ENCODE measurements around the gene C19orf85.
"Not testable (repeated sequence)": the region's sequence is repeated elsewhere in the genome, so short reads cannot be mapped to it uniquely, and the experiment has no call there.

C19orf85 gene

DNA sequence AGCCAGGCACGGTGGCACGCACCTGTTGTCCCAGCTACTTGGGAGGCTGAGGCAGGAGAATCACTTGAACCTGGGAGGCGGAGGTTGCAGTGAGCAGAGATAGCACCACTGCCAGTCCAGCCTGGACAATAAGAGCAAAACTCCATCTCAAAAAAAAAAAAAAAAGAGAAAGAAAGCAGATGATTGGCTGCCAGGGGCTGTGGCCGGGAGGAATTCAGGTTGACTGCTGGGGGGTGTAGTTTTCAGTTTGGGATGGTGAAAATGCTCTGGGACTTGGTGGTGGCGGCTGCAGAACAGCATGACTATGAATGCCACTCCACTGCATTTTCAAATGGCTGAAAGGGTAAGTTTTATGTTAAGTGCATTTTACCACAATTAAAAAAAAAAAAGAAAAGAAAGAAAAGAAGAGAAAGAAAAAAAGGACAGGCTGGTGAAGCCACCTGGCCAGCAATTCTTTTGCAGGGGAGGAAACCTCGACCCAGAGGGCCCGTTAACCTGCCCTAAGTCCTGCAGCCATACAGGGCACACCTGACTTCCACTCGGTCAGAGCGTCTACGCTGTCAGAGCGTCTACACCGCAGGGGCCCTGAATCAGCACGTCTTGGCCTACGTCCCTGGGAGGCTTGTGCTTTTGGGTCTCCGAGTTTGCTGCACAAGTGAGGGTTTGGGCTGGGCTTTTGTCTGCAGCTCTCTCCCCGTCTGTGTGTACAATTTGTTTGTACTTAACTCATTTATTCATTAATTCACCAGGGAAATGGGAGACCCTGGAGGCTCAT, 6.7 kb downstream of the C19orf85 start:
- DNase-seq (ENCODE audit: low read depth in 2 of 2) = no peak

DNA sequence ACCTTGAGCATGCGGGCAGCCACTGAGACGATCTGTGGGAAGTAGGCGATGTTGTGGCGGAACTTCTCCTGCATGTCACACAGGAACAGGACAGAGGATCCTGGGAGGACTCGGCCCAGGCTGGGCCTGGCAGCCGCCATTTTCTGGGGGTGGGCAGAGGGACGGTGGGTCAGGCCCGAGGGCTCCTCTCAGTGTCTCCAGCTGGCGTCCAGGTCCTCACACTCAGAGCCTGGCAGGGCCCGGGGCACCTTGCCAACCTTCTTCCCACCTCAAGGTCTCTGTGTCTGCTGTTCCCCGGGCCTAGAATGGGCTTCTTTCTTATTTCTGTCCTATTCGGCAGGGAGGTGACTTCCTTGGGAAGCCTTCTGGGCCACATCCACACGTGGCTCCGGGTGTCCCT, 8.2 kb downstream of the C19orf85 start:
- no peak for DNase-seq (ENCODE audit: low read depth in 2 of 2)

DNA sequence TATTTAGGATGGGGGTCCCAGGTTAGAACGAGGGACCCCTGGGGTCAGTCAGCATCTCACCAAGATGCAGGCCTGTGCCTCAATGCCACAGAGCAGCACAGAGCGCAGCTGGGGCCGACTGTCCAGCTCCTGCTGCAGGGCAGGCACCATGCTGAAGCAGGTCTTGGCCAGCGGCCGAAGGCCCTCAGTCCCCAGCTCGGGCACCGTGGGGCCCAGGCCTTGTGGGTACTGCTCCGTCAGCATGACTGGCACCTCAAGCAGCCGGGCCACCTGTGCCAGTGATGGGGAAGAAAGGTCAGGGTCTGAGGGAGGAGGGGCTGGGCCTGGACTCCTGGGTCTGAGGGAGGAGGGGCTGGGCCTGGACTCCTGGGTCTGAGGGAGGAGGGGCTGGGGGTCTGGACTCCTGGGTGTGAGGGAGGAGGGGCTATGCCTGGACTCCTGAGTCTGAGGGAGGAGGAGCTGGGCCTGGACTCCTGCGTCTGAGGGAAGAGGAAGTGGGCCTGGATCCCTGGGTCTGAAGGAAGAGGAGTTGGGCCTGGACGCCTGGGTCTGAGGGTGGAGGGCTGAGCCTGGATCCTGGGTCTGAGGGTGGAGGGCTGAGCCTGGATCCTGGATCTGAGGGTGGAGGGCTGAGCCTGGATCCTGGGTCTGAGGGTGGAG, 8.8 kb downstream of the C19orf85 start:
- DNase-seq (ENCODE audit: low read depth in 2 of 2) = no peak

DNA sequence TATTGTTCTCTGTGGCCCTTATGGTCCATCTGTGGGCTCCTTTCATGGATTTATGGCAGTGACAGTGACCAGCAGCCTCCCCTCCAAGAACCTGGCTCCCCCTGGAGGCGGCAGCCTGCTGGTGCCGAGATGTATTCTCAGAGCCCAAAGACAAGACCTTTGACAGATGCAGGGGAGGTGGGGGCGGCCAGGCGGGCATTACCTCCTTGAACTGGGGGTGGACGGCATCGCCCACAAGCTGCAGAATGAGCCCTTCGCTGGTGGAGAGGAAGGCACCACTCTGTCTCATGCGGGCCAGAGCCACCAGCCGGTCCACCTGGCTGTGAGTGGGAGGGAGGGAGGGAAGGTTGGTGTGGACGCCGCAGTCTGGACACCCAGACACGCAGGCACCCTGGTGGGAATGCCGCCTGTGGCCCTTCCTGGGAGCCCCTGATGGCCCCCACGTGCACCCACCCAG, 9.7 kb downstream of the C19orf85 start:
- DNase-seq (ENCODE audit: low read depth in 2 of 2) = peak in 1 of 2 donors; percentile 34

DNA sequence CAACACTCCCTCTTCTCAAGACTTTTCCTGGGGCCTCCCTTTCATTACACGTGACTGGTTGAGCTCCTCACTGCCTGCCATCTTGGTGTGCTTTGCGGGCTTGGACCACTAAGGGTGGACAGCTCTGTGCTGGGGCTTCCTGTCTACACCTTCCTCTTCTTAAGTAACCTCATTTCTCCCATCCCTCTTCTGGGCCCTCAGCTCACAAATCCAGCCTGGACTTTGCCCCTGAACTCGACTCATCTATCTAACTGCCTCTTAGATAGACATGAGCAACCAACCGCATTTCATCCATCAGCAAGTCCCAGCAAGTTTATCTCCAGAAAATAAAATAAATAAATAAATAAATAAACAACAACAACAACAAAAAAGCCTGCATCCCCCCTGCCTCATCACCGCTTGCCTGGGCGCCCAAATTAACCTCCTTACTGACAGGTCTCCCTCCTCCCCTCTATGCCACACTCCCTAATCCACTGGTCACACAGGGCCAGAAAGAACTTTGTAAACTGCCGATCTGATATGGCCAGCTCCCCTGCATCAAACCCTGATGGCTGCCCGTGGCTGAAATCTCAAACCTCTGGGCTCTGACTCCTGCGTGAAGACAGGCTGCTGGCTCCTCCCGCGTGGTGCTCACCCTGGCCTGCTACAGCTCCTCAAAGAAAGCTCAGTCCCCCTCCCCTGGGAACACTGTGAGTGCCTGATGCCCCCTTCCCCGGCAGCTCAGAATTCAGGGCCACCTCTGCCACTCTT, 10.9 kb downstream of the C19orf85 start:
- DNase-seq (ENCODE audit: low read depth in 2 of 2) = no peak

DNA sequence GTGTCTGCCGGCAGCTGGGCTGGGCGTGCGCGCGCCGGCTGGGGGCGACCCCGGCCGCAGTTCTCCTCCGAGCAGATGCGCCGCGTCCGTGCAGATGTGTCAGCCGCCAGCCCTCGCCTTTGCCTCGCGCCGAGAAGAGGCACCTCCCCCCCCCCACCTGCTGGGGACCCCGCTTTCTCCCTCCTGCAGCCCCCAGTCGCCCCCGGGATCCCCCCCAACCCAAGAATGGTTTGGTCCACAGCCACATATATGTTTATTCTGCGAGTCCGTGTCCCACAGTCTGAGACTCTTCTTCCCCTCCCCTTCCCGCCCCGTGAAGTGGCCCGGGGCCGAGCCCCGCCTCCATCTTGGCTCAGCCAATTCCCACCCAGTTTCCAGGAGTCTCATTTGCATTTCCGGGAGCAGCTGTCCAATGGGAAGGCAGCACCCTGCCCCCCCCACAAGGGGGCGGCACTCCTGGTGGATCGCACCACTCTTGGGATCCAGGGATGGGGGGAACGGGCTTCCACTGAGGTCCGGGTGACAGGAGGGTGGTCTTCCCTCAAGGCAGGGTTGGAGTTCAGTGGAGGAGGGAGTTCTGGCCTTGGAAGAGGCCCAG, 11.7 kb downstream of the C19orf85 start:
- no peak for DNase-seq (ENCODE audit: low read depth in 2 of 2)

DNA sequence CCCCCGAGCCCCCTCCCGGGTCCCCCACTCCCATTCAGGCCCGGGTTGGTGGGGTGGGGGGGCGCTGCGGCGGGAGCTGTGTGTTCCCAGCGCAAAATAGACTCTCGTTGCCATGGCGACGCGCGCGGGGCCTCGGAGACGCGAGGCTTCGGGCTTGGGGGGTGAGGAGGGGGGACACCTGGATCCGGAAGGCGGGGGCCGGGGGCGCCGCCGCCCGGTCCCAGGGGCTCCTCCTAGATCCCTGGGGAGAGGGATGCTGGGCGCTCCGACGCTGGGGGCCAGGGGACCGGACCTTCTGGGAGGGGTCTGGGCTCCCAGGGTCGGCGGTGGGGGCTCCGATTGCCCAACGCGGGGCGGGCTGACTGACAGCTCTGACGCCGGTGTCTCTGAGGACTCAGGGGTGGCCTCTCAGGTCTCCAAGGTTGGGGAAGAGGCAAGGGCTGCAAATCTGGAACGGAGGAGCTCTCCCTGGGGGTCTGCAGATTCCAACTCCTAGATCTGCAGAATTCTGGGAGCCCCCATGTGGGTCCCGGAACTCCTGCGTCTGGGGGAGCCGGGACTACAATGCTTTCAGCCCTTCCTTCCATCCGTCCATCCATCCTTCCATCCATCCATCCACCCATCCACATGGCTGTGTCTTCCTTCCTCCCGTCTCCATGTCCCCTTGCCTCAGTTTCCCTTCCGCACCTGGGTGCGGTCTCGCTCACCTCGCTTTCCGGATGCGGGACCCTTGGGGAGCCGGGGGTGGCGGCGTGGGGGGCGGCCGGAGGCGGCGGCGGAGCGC, 12.4 kb downstream of the C19orf85 start:
- no peak for DNase-seq (ENCODE audit: low read depth in 2 of 2)

DNA sequence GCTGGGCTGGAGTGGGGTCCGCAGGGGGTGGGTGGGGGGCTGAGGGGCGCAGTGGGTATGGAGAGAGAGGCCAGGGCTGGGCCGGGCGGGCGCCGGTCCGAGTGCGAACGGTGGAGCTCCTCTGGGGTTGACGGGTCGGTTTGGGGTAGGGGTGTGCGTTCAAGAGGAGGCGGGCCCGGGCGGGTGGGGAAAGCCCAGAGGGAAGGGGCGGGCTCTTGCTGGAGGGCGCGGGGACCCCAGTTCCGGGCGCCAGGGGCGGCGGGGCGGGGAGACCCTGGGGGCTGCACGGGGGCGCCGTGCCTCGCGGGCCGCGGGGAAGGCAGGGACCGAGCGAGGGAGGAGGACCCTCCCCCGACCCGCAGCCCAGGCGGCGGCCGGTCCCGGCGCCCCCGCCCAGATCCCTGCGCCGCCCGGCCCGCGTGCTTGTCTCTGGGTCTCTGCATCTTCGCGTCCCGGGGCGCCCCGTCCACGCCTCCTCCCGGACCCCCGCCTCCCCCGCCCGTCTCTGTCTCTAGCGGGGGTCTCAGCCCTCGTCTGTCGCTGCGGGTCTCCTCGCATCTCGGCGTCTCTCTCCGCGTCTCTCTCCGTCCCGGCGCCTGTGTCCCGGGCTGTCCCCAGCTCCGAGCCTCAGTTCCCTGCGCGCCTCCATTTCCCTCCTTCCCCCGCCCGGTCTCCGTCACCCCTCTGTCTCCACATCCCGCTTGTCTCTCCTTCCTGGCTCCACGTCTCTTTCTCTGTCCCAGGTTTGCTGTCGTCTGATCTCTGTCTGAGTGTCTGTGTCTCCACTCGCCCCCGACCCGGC, 13.2 kb downstream of the C19orf85 start:
- DNase-seq (ENCODE audit: low read depth in 2 of 2) = no peak

DNA sequence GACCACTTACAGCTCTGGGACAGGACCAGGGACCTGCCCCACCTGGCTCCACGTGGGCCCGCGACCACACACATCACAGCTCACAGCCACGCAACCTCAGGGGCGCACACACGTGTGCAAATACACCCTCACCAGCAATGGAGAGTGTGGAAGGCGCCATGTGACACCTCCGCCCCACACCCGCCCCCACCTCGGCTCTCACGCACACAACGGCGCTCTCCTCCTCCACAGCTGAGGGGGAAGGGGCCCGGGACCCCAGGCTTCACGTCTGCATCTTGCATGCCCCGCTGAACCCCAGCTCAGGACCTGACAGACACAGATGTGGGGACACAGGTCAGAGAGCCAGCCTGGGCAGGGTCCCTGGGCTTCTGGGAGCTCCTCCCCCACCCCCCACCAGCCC, 15.1 kb downstream of the C19orf85 start:
- DNase-seq (ENCODE audit: low read depth in 2 of 2) = no peak

DNA sequence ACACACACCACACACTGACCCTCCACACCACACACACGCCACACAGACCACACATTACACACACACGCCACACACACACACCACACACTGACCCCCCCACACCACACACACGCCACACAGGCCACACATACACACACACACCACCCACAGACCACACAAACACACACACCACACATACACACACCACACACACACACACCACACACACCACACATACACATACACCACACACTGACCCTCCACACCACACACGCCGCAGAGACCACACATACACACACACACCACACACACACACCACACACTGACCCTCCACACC, 16.4 kb downstream of the C19orf85 start:
- DNase-seq (ENCODE audit: low read depth in 2 of 2) = not testable (repeated sequence)

DNA sequence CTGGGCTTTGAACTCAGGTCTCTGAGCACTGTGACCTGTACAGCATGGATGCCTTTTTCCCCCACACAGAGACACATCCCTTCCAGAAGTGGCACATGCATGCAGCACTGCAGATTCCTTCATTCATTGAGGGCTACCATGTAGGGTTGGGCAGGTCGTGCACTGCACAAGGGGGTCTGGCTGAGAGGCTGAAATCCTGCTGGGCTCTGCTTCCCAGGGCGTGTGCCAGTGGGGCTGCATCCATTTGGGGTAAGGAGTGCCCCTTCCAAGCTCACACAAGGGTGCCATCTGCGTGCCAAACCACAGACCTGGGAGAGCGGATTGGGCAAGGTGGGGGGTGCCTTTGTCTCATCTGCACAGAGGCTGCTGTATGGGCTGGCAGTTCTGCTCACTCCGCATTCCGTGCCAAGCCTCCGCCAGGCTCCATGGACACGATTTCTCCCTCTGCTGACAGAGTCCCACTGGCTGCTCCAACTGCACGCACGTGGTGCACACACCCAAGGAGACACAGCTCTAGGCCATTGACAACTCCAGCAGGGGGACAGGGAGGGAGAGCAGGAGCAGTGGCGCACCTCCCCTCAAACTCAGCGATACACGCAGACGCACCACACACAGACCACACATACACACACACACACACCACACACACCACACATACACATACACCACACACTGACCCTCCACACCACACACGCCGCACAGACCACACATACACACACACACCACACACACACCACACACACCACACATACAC, 17.0 kb downstream of the C19orf85 start:
- no peak for DNase-seq (ENCODE audit: low read depth in 2 of 2)

DNA sequence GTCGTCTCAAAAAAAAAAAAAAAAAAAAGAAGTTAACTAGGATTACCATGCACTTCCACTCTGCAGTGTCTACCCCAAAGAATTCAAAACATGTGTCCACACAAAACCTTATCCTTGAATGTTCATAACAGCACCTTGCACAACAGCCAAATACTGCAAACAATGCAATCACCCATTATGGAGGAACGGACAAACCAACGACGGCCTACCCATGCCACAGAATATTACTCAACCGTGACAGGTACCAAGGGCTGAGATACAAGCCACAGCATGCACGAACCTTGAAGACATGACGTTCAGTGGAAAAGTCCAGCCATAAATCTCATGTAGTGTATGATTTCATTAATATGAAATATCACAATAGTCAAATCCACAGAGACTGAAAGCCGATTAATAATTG, 18.5 kb downstream of the C19orf85 start:
- DNase-seq (ENCODE audit: low read depth in 2 of 2) = no peak

DNA sequence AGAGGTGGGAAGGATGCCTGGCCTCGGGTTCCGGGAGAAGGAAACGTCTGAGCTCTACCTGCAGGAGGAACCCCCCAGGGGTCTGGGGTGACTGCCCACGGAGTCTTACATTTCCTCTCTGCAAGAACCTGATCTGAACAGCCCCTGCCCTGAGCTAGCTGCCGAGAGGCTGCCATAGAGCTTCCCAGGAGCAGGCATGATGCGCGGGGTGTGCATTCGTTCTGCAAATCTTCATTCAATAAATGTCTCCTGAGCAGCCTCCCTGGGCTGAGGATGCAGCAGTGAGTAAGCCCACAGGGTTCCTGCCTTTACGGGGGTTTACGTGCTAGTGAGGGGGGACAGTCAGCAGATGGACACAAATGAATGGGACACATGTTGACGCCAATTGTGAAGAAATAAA, 19.9 kb downstream of the C19orf85 start:
- DNase-seq (ENCODE audit: low read depth in 2 of 2) = no peak

DNA sequence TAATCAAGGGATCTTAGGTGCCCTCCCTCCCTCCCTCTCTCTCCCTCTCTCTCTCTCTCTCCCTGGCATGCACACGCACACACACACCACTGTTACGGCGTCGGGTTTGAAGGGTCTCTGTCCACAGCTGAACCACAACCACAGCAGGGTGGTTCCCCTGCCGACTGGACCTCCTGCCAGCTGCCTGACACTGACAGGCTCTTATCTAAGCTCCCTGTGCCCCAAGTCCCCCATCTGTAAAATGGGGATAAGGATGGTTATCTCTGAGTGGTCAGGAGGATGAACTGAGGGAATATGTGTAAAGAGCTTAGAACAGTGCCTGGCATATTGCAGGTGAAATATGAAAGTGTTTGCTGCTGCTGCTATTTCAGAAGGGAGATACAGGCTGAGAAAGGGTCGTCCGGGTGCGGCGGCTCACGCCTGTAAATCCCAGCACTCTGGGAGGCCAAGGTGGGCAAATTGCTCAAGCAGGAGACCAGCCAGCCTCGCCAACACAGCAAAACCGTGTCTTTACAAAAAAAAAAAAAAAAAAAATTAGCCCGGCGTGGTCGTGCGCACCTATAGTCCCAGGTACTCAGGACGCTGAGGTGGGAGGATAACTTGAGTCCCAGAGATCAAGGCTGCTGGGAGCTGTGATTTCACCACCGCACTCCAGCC, 20.6 kb downstream of the C19orf85 start:
- DNase-seq (ENCODE audit: low read depth in 2 of 2) = no peak

DNA sequence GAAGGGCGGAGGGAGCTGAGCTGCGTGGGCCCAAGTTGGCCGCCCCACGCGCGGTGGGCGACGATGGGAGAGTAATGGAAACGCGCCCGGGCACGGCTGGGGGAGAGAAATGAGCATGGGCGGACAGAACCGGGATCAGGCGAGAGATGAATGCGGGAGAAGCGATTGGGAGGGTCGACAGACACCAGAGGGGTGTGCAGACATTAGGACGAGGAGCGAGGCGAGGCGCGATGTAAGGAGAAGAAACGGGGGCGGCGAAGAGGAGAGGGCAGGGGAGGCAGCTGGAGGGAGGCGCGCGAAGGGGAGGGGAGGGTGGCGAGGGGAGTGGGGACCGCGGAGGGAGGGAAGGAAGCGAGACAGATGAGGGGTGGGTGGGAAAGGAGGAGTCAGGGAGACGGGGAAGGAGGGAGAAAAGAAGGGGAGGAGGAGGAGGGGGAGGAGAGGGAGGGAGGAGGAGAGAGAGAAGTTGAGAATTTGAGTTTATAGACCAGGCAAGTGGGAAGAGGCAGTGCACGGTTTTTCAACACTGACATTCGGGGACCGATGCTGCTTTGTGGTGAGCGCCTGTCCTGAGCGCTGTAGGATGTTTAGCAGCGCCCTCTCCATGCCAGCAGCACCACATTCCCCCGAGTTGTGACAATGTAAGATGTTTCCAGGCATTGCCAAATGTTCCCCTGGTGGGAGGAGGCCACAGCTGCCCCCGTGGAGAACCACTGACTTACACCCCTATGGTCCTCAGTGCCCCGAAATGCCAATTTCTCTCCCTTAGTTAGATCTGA, 21.3 kb downstream of the C19orf85 start, which contains the start of gene SHISA7:
Gene SHISA7, minus strand, starts transcription at position 256 of the 779 bp plus-strand sequence. CDS start 437 bp downstream, outside the sequence.
- no peak for DNase-seq (ENCODE audit: low read depth in 2 of 2)

DNA sequence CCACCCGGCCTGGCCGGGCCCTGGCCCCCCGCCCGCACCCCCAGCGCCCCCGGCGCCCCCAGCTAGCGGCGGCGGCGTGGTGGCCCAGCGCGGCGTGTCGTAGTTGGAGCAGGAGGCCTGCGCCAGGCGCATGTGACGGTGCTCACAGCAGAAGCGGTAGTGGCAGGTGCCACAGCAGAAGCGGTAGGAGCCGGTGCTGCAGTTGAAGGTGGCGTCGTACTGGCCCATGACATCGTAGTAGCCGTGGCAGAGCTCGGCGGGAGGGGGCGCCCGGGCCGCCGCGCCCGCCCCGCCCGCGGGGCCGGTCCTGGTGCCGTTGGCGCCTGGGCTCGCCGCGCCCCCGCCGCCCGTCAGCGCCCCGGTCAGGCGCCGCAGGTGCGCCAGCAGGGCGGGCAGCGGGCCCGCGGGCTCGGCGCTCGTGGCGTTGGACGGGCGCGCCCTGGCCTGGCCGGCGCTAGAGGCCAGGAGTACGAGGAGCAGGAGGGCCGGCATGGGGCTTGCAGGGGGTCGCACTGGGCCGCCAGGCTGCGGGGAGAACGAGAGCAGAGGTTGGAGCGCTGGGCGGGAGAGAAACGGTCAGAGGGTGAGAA, 22.1 kb downstream of the C19orf85 start:
- DNase-seq (ENCODE audit: low read depth in 2 of 2) = no peak

DNA sequence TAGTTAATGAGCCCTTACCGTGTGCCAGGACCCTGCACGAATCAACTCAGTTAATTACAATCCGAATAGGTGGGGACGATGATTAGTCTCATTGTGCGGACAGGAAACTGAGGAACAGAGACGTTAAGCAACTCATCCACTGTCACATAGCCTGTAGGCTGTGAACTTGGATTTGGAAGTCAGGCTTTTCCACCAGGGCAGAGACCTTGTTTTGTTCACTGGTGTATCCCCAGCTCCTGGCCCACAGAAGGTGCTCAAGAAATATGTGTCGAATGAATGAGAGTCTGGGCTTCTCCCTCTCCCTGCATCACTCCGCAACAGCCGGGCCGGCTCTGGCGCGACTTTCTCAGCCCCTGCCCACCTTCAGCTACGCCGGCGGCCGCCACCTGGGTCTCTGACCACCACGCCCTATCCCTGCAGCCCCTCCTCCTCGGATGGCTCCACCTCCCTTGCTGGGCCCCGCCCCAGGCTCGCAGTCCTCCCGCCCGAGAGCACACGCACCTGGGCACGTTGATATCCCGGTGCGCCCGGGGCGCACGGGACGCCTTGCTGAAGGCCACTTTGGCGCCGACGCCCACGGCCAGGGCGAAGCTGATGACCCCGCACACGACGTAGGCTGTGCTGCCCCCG, 22.7 kb downstream of the C19orf85 start:
- no peak for DNase-seq (ENCODE audit: low read depth in 2 of 2)

DNA sequence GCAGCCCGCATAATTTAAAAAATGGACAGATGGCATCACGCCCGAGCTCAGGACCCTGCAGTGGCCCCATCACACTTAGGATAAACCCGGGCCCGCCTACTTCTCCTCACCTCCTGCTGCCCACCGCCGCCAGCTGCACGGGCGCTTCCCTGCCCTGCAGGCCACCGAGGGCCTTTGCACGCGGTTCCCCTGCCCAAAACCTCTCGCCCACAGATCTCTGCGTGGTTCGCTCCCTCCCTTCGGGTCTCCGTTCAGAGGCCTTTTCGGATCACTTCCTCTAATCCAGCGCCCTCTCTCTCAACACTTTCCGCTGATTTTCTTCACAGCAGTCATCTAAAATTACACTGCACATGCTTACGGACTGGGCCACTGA, 23.2 kb downstream of the C19orf85 start:
- no peak for DNase-seq (ENCODE audit: low read depth in 2 of 2)
